Loucy (cell line): Measurements from ENCODE around the gene SH2B2.

Experiments used
- CTCF ChIP-seq: fragments of 200-600 bp; sonication (generic); conservative IDR thresholded peaks from 2 replicates; pipeline ENCODE4 v1.5.1; 2014; ENCODE audit warnings: mild to moderate bottlenecking, antibody characterized with exemption, low read length
- EZH2phosphoT487 ChIP-seq: fragments of 200-600 bp; IDR thresholded peaks from 2 replicates; pipeline ENCODE4 v1.6.1; 2018; ENCODE audit warnings: antibody characterized with exemption, mild to moderate bottlenecking, moderate library complexity, borderline replicate concordance

GRCh38 chr7:102283477-102284189, 3.0 kb upstream of the SH2B2 start:
- TF ChIP-seq CTCF: no peak
- no peak for TF ChIP-seq EZH2phosphoT487
